Activated T-helper 2 cell treated with anti-CD3 and anti-CD28 coated beads, Interferon-gamma antibody, Interleukin-2, Interleukin-4, amounts not matched to agents 10 μg/mL and 5 μg/mL and 100 μg/mL, durations not matched to agents 14 hours and 24 hours and 36 hours (primary cell): ENCODE results near the gene OFD1. TPM values are rescaled to one million over a fixed set of nuclear protein-coding genes. Genes with fewer than 3 reads are reported as not detected.

Source experiments
- DNase-seq: peaks from one replicate; pipeline ENCODE4 v3.0.0; 2021; ENCODE audit warnings: low spot score
- H3K27ac Mint-ChIP-seq: one replicate; pipeline ENCODE4 v1.8.0; 2021; ENCODE audit warnings: mixed read lengths
- H3K27me3 Mint-ChIP-seq: one replicate; pipeline ENCODE4 v1.8.0; 2021; ENCODE audit warnings: low read depth, mixed read lengths
- H3K36me3 Mint-ChIP-seq: one replicate; pipeline ENCODE4 v1.8.0; 2021; ENCODE audit warnings: low read depth, mixed read lengths
- H3K4me1 Mint-ChIP-seq: one replicate; pipeline ENCODE4 v1.8.0; 2021; ENCODE audit warnings: low read depth, mixed read lengths
- H3K4me3 Mint-ChIP-seq: one replicate; pipeline ENCODE4 v1.8.0; 2021; ENCODE audit warnings: low read depth, mild to moderate bottlenecking, moderate library complexity, mixed read lengths
- H3K9me3 Mint-ChIP-seq: one replicate; pipeline ENCODE4 v1.8.0; 2021; ENCODE audit warnings: mixed read lengths
- intact Hi-C: fragments of 100-400 bp; cut with micrococcal nuclease; formaldehyde crosslinking; loops from one replicate; pipeline ENCODE4 v1.15.1; 2023
- total RNA-seq: library from RNA; stranded (reverse); gene quantifications from 2 replicates; pipeline ENCODE4 v1.2.3, GENCODE V29; 2022

The OFD1 gene
- total RNA-seq, 1 donor from 2014 or later: 21.0 TPM

- H3K27ac Mint-ChIP-seq: peak overlapping the region; percentile 55
- peak; percentile 15 for DNase-seq
- no peaks in the 10 kb centered on the region for H3K27me3 Mint-ChIP-seq
- intact Hi-C loops: loop anchor here (1.0 kb wide), 1 partner anchor 8 kb away; the partner anchor contains the start of genes OFD1 and TRAPPC2
- H3K9me3 Mint-ChIP-seq: no peaks in the 10 kb centered on the region
- H3K36me3 Mint-ChIP-seq: peaks cover 45% of the 10 kb centered on the region
- peak overlapping the region; percentile 30 for H3K4me3 Mint-ChIP-seq
- H3K4me1 Mint-ChIP-seq: peaks cover 13% of the 10 kb centered on the region
Observed at GRCh38 chrX:13742397-13743176, 8.0 kb downstream of the OFD1 start.

- H3K27me3 Mint-ChIP-seq: no peaks in the 10 kb centered on the region
- intact Hi-C loops: loop anchor here (5.0 kb wide), 1 partner anchor 241 kb away; no protein-coding TSS in a partner anchor
- no peak for DNase-seq
- H3K4me3 Mint-ChIP-seq: no peak overlapping the region
- no peaks in the 10 kb centered on the region for H3K9me3 Mint-ChIP-seq
- peaks cover 12% of the 10 kb centered on the region for H3K4me1 Mint-ChIP-seq
- no peak overlapping the region for H3K27ac Mint-ChIP-seq
- peaks cover 51% of the 10 kb centered on the region for H3K36me3 Mint-ChIP-seq
Observed at GRCh38 chrX:13747836-13748235, 13.3 kb downstream of the OFD1 start.

- intact Hi-C loops: loop anchor here (5.0 kb wide), 1 partner anchor 241 kb away; no protein-coding TSS in a partner anchor
Observed at GRCh38 chrX:13748486-13748885, 13.9 kb downstream of the OFD1 start.

GRCh38 chrX:13750204-13750603 lies 15.7 kb downstream of the OFD1 start:
- no peaks in the 10 kb centered on the region for H3K27me3 Mint-ChIP-seq

More at GRCh38 chrX:13748486-13748885, 13.9 kb downstream of the OFD1 start:
- H3K27ac Mint-ChIP-seq: no peak overlapping the region
- H3K4me3 Mint-ChIP-seq: no peak overlapping the region
- H3K36me3 Mint-ChIP-seq: peaks cover 56% of the 10 kb centered on the region
- peaks cover 12% of the 10 kb centered on the region for H3K4me1 Mint-ChIP-seq
- no peaks in the 10 kb centered on the region for H3K27me3 Mint-ChIP-seq
- H3K9me3 Mint-ChIP-seq: no peaks in the 10 kb centered on the region
- DNase-seq: no peak

GRCh38 chrX:13750812-13751211 lies 16.3 kb downstream of the OFD1 start:
- peaks cover 46% of the 10 kb centered on the region for H3K36me3 Mint-ChIP-seq
- peaks cover 20% of the 10 kb centered on the region for H3K4me1 Mint-ChIP-seq
- no peaks in the 10 kb centered on the region for H3K27me3 Mint-ChIP-seq
- intact Hi-C loops: loop anchor here (1.0 kb wide), 2 partner anchors 93 to 281 kb away; no protein-coding TSS in a partner anchor
- H3K27ac Mint-ChIP-seq: no peak overlapping the region
- no peak overlapping the region for H3K4me3 Mint-ChIP-seq
- no peaks in the 10 kb centered on the region for H3K9me3 Mint-ChIP-seq
- DNase-seq: no peak

More at GRCh38 chrX:13750204-13750603, 15.7 kb downstream of the OFD1 start:
- no peak for DNase-seq
- H3K4me3 Mint-ChIP-seq: no peak overlapping the region
- intact Hi-C loops: loop anchor here (1.0 kb wide), 2 partner anchors 92 to 282 kb away; no protein-coding TSS in a partner anchor
- H3K9me3 Mint-ChIP-seq: no peaks in the 10 kb centered on the region
- H3K36me3 Mint-ChIP-seq: peaks cover 52% of the 10 kb centered on the region
- no peak overlapping the region for H3K27ac Mint-ChIP-seq
- H3K4me1 Mint-ChIP-seq: peaks cover 16% of the 10 kb centered on the region

- peaks cover 40% of the 10 kb centered on the region for H3K36me3 Mint-ChIP-seq
- no peak for DNase-seq
- no peak overlapping the region for H3K4me3 Mint-ChIP-seq
- H3K9me3 Mint-ChIP-seq: no peaks in the 10 kb centered on the region
- intact Hi-C loops: no loop called here
- no peak overlapping the region for H3K27ac Mint-ChIP-seq
- H3K4me1 Mint-ChIP-seq: peaks cover 20% of the 10 kb centered on the region
- H3K27me3 Mint-ChIP-seq: no peaks in the 10 kb centered on the region
Observed at GRCh38 chrX:13752141-13752540, 17.6 kb downstream of the OFD1 start.

- H3K27me3 Mint-ChIP-seq: no peaks in the 10 kb centered on the region
- H3K9me3 Mint-ChIP-seq: no peaks in the 10 kb centered on the region
- H3K36me3 Mint-ChIP-seq: peaks cover 37% of the 10 kb centered on the region
- peaks cover 20% of the 10 kb centered on the region for H3K4me1 Mint-ChIP-seq
- H3K27ac Mint-ChIP-seq: peak overlapping the region; percentile 43
- DNase-seq: no peak
- intact Hi-C loops: no loop called here
- no peak overlapping the region for H3K4me3 Mint-ChIP-seq
Observed at GRCh38 chrX:13752646-13753045, 18.1 kb downstream of the OFD1 start.

GRCh38 chrX:13754765-13755164 lies 20.2 kb downstream of the OFD1 start:
- intact Hi-C loops: no loop called here
- no peaks in the 10 kb centered on the region for H3K27me3 Mint-ChIP-seq
- H3K9me3 Mint-ChIP-seq: no peaks in the 10 kb centered on the region
- H3K27ac Mint-ChIP-seq: no peak overlapping the region
- peaks cover 44% of the 10 kb centered on the region for H3K36me3 Mint-ChIP-seq
- peaks cover 22% of the 10 kb centered on the region for H3K4me1 Mint-ChIP-seq
- no peak for DNase-seq
- H3K4me3 Mint-ChIP-seq: no peak overlapping the region

- no peak for DNase-seq
- intact Hi-C loops: no loop called here
- Mint-ChIP-seq H3K9me3 (no peaks in the 10 kb centered on the region), H3K4me1 (peaks cover 20% of the 10 kb centered on the region), H3K4me3 (no peak overlapping the region), H3K27me3 (no peaks in the 10 kb centered on the region), H3K27ac (no peak overlapping the region), H3K36me3 (peaks cover 45% of the 10 kb centered on the region)
Observed at GRCh38 chrX:13755254-13755653, 20.7 kb downstream of the OFD1 start.

GRCh38 chrX:13756381-13756780 lies 21.8 kb downstream of the OFD1 start:
- H3K4me3 Mint-ChIP-seq: no peak overlapping the region
- no peak overlapping the region for H3K27ac Mint-ChIP-seq
- peaks cover 19% of the 10 kb centered on the region for H3K4me1 Mint-ChIP-seq
- no peak for DNase-seq
- H3K27me3 Mint-ChIP-seq: no peaks in the 10 kb centered on the region
- H3K36me3 Mint-ChIP-seq: peaks cover 49% of the 10 kb centered on the region
- intact Hi-C loops: no loop called here
- no peaks in the 10 kb centered on the region for H3K9me3 Mint-ChIP-seq

GRCh38 chrX:13759152-13759718 lies 24.7 kb downstream of the OFD1 start:
- H3K4me1 Mint-ChIP-seq: peaks cover 13% of the 10 kb centered on the region
- H3K4me3 Mint-ChIP-seq: no peak overlapping the region
- H3K36me3 Mint-ChIP-seq: peaks cover 45% of the 10 kb centered on the region
- H3K27ac Mint-ChIP-seq: peak overlapping the region; percentile 60
- H3K27me3 Mint-ChIP-seq: no peaks in the 10 kb centered on the region
- H3K9me3 Mint-ChIP-seq: no peaks in the 10 kb centered on the region
- intact Hi-C loops: no loop called here
- DNase-seq: no peak

- no peak overlapping the region for H3K4me3 Mint-ChIP-seq
- no peak for DNase-seq
- intact Hi-C loops: no loop called here
- no peaks in the 10 kb centered on the region for H3K9me3 Mint-ChIP-seq
- peaks cover 45% of the 10 kb centered on the region for H3K36me3 Mint-ChIP-seq
- H3K27ac Mint-ChIP-seq: no peak overlapping the region
- H3K4me1 Mint-ChIP-seq: peaks cover 7% of the 10 kb centered on the region
- no peaks in the 10 kb centered on the region for H3K27me3 Mint-ChIP-seq
Observed at GRCh38 chrX:13760426-13760825, 25.9 kb downstream of the OFD1 start.
